ENCODE measurements around the gene NIBAN1.

GRCh38 chr1:184940226-184940625, 34.1 kb downstream of the NIBAN1 start:
- TF ChIP-seq CTCF (IDR thresholded peaks at IDR 0.05) (no peak), POLR2A (IDR thresholded peaks at IDR 0.05) (no peak), POLR2AphosphoS5 (IDR thresholded peaks at IDR 0.05) (no peak), EP300 (IDR thresholded peaks at IDR 0.05) (no peak)

All from upper lobe of left lung (tissue), 4 donors.